GM21447 (cell line): ENCODE measurements around the gene OR6Y1.

Source experiments
- ATAC-seq: cut with Tn5 transposase; IDR thresholded peaks from one replicate; pipeline ENCODE4 v1.9.1; 2021; ENCODE audit not compliant: unreplicated experiment

Gene OR6Y1

DNA sequence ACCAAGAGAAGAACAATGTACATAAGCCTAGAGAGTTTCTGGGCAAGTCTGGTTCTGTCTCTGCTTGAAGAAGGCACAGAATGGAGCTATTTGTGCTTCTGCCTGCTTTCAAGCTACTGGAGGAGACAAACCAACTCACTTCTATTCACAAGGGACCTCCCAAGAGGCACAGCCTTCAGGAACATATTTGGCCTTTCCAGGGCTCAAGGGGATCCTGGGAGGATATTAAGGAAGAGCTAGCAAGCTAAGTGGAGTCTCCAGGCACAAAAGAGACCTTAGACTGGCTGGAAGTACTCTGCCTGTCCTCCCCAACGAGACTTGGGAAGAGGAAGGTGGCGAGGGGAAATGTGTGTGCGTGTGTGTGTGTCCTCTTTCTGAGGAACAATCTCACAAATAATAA lies at the start of gene OR6Y1:
OR6Y1 (minus strand) TSS at position 54 of the 400 bp plus-strand sequence. CDS start 6,300 bp downstream, outside the sequence.
- no peak for ATAC-seq

DNA sequence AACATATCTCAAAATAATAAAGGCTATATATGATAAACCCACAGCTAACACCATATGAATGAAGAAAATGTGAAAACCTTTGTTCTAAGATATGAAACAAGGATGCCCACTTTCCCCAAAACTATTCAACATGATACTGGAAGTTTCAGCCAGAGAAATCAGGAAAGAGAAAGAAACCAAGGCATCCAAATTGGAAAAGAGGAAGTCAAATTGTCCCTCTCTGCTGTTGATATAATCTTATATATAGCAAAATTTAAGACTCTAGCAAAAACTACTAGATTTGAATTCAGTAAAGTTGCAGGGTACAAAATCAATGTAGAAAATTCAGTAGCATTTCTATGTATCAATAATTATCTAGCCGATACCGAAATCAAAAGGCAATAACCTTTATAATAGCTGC lies 46.5 kb upstream of the OR6Y1 start:
- no peak for ATAC-seq

GRCh38 chr1:158586942-158587341 lies 32.7 kb upstream of the OR6Y1 start:
- no peak for ATAC-seq

DNA sequence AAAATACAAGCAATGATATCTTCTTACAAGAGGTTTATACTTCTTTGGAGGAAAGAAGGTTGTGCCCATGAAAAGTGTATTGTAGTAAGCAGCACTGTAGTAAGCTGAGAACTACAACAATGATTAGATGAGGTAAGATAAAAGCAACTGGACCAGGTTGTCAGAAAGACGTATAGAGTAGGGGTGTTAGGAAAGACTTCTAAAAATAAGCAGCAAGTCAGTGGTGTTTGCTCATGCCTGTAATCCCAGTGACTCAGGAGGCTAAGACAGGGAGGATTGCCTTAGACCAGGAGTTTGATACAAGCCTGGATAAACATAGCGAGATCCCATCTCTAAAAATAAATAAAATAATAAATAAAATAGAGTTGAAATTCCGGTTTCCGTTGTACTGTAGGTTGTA lies 29.8 kb upstream of the OR6Y1 start:
- ATAC-seq: no peak

DNA sequence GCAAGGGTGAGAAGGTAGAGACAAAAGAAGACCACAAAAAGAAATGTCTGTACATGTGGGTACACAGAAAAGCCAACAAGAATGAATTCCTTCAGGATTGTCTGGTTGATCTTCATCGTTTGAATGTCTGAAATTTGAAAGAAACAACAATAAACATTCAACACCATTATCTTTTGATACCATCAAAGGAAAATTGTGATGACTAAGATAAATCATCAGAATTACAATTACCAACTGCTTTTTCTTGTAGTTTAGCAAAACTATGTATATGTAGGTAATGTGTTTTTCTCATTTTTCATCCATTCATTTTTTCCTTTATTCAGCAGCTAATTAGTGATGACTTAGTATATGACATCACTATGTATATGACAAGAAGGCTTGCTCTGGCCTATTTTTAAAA lies 25.5 kb upstream of the OR6Y1 start, which contains the start of gene OR10X1:
OR10X1 (minus strand) TSS at position 167 of the 400 bp plus-strand sequence; CDS start at position 167, 0 bp downstream.
- ATAC-seq: no peak

DNA sequence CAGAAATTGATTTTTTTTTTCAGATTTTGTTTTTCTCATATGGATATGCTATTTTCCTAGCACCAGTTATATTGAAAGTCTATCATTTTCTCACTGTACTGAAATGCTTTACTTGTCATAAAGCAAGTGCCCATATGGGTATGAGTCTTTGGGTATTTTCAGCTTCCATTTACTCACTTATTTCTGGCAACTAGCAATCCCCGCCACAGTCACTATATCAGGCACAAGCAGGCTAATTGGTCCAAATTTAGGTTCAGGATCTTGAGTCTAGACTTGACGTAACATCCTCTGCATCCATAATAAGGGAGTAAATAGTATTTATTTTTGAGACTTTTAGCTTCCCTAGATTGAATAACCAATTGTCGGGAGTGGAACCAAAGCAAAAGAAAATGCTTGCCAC lies 23.4 kb upstream of the OR6Y1 start:
- ATAC-seq: no peak

DNA sequence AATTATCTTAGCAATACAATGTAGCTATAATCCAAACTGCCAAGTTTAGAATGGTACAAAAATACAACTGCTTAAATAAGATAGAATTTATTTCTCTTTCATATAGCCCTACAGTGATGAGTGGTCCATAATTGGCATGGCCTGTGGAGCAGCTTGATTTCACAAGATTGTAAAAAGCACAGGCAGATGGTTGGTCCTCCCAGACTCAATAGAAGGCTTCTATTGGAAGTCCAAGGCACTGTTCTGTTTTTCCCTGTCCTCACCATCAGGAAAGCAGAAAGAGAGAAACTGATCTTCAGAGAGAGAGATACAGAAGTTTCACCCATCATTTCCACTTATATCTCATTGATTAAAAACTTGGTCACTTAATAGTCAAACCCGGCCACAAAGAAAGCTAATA lies 18.0 kb upstream of the OR6Y1 start:
- no peak for ATAC-seq

GRCh38 chr1:158570480-158570879 lies 16.3 kb upstream of the OR6Y1 start, which contains the start of gene OR6P1:
Gene OR6P1 (minus strand): TSS chr1:158570580. CDS start chr1:158563604, 6,976 bp downstream.
- no peak for ATAC-seq

GRCh38 chr1:158564608-158565007 lies 10.4 kb upstream of the OR6Y1 start:
- ATAC-seq: no peak

DNA sequence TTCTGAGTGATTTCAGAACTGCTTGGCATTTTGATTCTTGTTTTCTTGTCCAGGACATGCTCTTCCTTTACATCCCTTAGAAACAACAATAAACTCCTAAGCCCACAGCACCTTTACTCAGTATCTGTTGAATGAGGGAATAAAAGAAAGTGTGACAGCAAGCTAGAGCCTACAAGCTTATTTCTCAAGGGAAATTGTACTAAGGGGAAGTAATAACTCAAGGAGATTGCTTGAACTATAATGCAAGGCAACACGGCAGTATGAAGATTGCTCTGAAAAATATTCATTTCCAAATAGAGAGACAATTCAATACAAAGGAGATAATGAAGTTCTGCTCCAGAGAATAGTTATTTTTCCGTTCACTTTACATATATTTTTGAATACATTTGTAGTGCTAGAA lies 9.6 kb upstream of the OR6Y1 start:
- no peak for ATAC-seq

- no peak for ATAC-seq
Observed at GRCh38 chr1:158559696-158560095, 5.5 kb upstream of the OR6Y1 start.

DNA sequence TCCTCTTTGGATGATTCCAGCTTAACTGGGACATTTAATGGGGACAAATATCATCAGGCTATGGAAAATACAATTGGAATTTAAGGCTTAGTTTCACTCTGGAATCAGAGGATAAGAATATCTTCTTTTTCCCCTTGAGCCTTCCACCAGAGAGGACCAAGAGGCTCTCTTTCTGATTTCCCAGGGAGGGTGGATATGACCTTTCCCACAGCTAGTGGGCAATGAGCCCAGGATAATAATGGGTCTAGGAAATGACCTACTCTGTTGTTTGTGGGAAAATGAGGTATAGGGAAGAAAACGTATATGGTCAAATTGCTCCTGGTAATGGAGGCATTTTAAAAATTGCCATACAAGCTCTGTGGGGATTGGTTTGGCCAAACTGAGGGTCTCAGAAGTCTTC lies 1.9 kb downstream of the OR6Y1 start:
- no peak for ATAC-seq

DNA sequence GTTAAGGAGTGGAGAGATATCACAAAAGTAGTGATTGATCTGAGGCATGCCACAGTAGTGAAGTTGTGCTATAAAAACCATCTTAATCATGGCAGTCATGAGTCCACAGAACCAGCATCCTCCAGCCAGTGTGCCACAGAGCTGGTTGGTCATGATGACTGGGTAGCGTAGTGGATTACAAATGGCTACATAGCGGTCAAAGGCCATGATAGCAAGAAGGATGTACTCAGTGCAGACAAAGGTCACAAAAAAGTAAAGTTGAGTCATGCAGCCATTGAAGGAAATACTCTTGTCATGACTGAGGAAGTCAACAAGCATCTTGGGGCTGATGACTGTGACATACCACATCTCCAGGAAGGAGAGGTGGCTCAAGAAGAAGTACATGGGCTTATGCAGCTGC lies 6.7 kb downstream of the OR6Y1 start:
- ATAC-seq: no peak

DNA sequence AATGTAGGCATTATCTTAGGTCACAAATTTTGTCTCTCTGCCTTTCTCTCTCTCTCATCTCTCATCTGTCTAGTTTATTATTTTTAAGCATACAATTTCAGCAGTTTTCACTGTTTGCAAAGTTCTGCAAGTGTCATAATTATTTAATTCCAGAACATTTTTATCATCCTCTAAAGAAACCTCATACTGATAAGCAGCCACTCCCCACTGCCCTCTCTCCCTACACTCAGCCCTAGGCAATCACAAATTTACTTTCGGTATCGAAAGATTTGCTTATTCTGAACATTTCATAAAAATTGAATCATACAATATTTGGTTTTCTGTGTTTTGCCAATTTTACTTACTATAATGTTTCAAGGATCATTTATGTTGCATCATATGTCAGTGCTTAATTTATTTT lies 16.6 kb downstream of the OR6Y1 start:
- no peak for ATAC-seq

DNA sequence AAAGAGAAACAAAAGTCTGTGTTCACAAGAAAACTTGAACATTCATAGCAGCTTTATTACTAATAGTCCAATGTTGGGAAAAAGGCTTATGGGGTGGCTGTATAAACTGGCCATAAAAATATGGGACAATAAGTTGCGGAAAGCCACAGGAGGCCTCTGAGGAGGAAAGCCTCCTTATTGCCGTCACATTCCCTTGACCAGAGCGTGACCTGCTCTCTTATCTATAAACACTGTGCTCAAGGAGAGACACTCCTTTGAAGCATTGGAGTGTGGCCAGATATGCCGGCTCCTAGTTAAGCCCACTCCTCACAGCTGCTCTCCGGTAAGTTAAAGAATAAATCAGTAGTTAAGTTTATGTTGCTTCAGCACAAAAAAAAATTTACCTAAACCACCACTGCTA lies 19.7 kb downstream of the OR6Y1 start:
- ATAC-seq: no peak

GRCh38 chr1:158527190-158527815 lies 26.9 kb downstream of the OR6Y1 start:
- ATAC-seq: no peak

GRCh38 chr1:158521666-158522058 lies 32.5 kb downstream of the OR6Y1 start:
- ATAC-seq: no peak

- no peak for ATAC-seq
Observed at GRCh38 chr1:158520955-158521665, 33.1 kb downstream of the OR6Y1 start.

DNA sequence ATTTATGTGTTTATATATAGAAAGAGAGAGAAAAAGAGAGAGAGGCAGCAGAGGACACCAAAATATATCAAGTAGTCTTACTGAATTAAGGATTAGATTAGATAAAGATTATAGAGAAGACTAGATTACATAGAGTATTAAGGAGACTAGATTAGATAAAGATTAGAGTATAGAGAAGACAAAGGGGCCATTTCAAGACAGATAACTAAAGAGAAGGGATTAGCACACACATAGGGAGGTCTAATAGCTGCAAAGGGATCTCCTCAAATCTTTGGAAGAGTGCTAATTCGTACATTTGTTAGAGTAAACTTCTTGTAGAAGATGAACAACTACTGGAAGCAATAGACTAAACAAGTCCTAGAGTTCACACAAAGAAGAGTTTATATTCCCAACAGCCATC lies 34.2 kb downstream of the OR6Y1 start:
- ATAC-seq: no peak

DNA sequence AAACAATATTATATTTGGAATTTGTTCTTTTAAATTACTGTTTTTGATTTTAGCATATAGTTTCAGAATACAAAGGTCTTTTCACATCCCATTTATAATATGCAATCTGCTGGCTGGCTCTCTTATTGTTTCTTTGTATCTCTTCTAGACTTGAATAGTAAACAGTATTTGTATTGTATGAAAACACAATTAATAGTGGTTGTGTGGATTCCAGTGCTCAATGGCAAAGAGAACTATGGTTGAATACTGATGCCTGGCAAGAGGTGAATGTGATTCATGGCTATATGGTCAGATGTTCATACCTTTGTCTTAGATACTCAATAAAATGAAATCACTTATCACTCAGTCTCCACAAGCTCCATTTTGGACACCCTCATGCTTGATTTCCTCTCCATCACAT lies 37.2 kb downstream of the OR6Y1 start:
- ATAC-seq: no peak

GRCh38 chr1:158509471-158510156 lies 44.6 kb downstream of the OR6Y1 start:
- ATAC-seq: no peak

GRCh38 chr1:158507511-158507910 lies 46.7 kb downstream of the OR6Y1 start:
- ATAC-seq: no peak
